ENCODE data around the gene TSC1.

The TSC1 gene

GRCh38 chr9:132935026-132935425, 9.4 kb downstream of the TSC1 start:
- Histone ChIP-seq H3K4me3 (ENCODE audit: low read depth, low read length) (no peak overlapping the region), H3K27ac (no peak overlapping the region), H3K36me3 (ENCODE audit: control insufficient read depth, insufficient read depth, low read length) (no peaks in the 10 kb centered on the region), H3K27me3 (ENCODE audit: control insufficient read depth, insufficient read depth, low read length) (no peaks in the 10 kb centered on the region), H3K79me2 (peaks cover 8% of the 10 kb centered on the region), H3K4me2 (ENCODE audit: low read length) (no peak overlapping the region), H3K9me3 (ENCODE audit: control insufficient read depth, low read length) (no peaks in the 10 kb centered on the region), H3K9ac (no peak overlapping the region), H3K4me1 (no peaks in the 10 kb centered on the region), H2AFZ (no peak overlapping the region)
- TF ChIP-seq CTCF (IDR thresholded peaks at IDR 0.05): no peak

- Histone ChIP-seq H3K4me1 (no peaks in the 10 kb centered on the region), H3K4me3 (ENCODE audit: low read depth, low read length) (no peak overlapping the region), H3K79me2 (no peaks in the 10 kb centered on the region), H3K27me3 (ENCODE audit: control insufficient read depth, insufficient read depth, low read length) (no peaks in the 10 kb centered on the region), H3K9ac (no peak overlapping the region), H3K36me3 (ENCODE audit: control insufficient read depth, insufficient read depth, low read length) (no peaks in the 10 kb centered on the region), H2AFZ (no peak overlapping the region), H3K9me3 (ENCODE audit: control insufficient read depth, low read length) (no peaks in the 10 kb centered on the region), H3K4me2 (ENCODE audit: low read length) (no peak overlapping the region), H3K27ac (no peak overlapping the region)
- TF ChIP-seq CTCF (IDR thresholded peaks at IDR 0.05): no peak
Observed at GRCh38 chr9:132931178-132931735, 13.2 kb downstream of the TSC1 start.

- Histone ChIP-seq H3K79me2 (no peaks in the 10 kb centered on the region), H3K27ac (no peak overlapping the region), H2AFZ (no peak overlapping the region), H3K9ac (no peak overlapping the region), H3K9me3 (ENCODE audit: control insufficient read depth, low read length) (no peaks in the 10 kb centered on the region), H3K27me3 (ENCODE audit: control insufficient read depth, insufficient read depth, low read length) (no peaks in the 10 kb centered on the region), H3K36me3 (ENCODE audit: control insufficient read depth, insufficient read depth, low read length) (no peaks in the 10 kb centered on the region), H3K4me2 (ENCODE audit: low read length) (no peak overlapping the region), H3K4me1 (no peaks in the 10 kb centered on the region), H3K4me3 (ENCODE audit: low read depth, low read length) (no peak overlapping the region)
- no peak for TF ChIP-seq CTCF (IDR thresholded peaks at IDR 0.05)
Observed at GRCh38 chr9:132927704-132928103, 16.7 kb downstream of the TSC1 start.

GRCh38 chr9:132923346-132923902, 21.0 kb downstream of the TSC1 start:
- H3K27ac ChIP-seq: no peak overlapping the region
- H3K9ac ChIP-seq: no peak overlapping the region
- H2AFZ ChIP-seq: no peak overlapping the region
- no peaks in the 10 kb centered on the region for H3K4me1 ChIP-seq
- no peaks in the 10 kb centered on the region for H3K9me3 ChIP-seq (ENCODE audit: control insufficient read depth, low read length)
- no peaks in the 10 kb centered on the region for H3K27me3 ChIP-seq (ENCODE audit: control insufficient read depth, insufficient read depth, low read length)
- TF ChIP-seq CTCF (IDR thresholded peaks at IDR 0.05): no peak
- H3K4me2 ChIP-seq (ENCODE audit: low read length): no peak overlapping the region
- no peaks in the 10 kb centered on the region for H3K36me3 ChIP-seq (ENCODE audit: control insufficient read depth, insufficient read depth, low read length)
- H3K79me2 ChIP-seq: no peaks in the 10 kb centered on the region
- H3K4me3 ChIP-seq (ENCODE audit: low read depth, low read length): no peak overlapping the region

Measured in parathyroid adenoma (tissue), 2 donors.